CD8-positive, alpha-beta memory T cell (primary cell): ENCODE data around the gene DLG1. TPM values are rescaled to one million over a fixed set of nuclear protein-coding genes. Genes with fewer than 3 reads are reported as not detected.
A peak's percentile ranks its signal among the peaks of the same experiment; 100 is the strongest.

Experiments
- CTCF ChIA-PET: fragments of 350-600 bp; sonication (Branson Sonifier 250); formaldehyde crosslinking; loops from one replicate; lab custom pipeline; 2021; ENCODE audit warnings: antibody characterized with exemption; lab: Charles Lee
- POLR2A ChIA-PET: fragments of 350-600 bp; sonication (Branson Sonifier 250); formaldehyde crosslinking; loops from one replicate; lab custom pipeline; 2021; ENCODE audit warnings: antibody characterized with exemption; lab: Charles Lee
- DNase-seq, 5 donors: peaks; one replicate each; pipeline versions ENCODE4 v3.0.0 to v3.0.0-alpha.2; 2020 to 2022; ENCODE audit warnings: mixed read lengths in 1 of 5
- H3K27ac ChIP-seq: one replicate; pipeline ENCODE4 v1.7.0; 2013; ENCODE audit warnings: low read depth, mild to moderate bottlenecking, low read length, moderate library complexity
- H3K27me3 ChIP-seq: 2 replicates; pipeline ENCODE4 v1.7.0; 2013; ENCODE audit warnings: low read length, mild to moderate bottlenecking; ENCODE audit not compliant: insufficient read depth, poor library complexity, severe bottlenecking
- H3K36me3 ChIP-seq: 2 replicates; pipeline ENCODE4 v1.7.0; 2013; ENCODE audit warnings: mild to moderate bottlenecking, low read length, moderate library complexity; ENCODE audit not compliant: insufficient read depth
- H3K4me1 ChIP-seq: 2 replicates; pipeline ENCODE4 v1.7.0; 2013; ENCODE audit warnings: mild to moderate bottlenecking, low read length, moderate library complexity; ENCODE audit not compliant: insufficient read depth
- H3K4me3 ChIP-seq: 2 replicates; pipeline ENCODE4 v1.7.0; 2013; ENCODE audit warnings: mild to moderate bottlenecking, low read length
- H3K9me3 ChIP-seq: 2 replicates; pipeline ENCODE4 v1.7.0; 2013; ENCODE audit warnings: mild to moderate bottlenecking, low read length
- H3K27ac Mint-ChIP-seq, 8 donors: one replicate each; pipeline ENCODE4 v1.8.0; 2020 to 2021; ENCODE audit warnings: mixed read lengths in 8 of 8, mild to moderate bottlenecking in 6 of 8, inconsistent platforms in 3 of 8, moderate library complexity in 3 of 8
- H3K27me3 Mint-ChIP-seq, 2 donors: one replicate each; pipeline ENCODE4 v1.8.0; 2020 to 2021; ENCODE audit warnings: mixed read lengths in 2 of 2, mild to moderate bottlenecking in 1 of 2, moderate library complexity in 1 of 2
- H3K36me3 Mint-ChIP-seq, 3 donors: one replicate each; pipeline ENCODE4 v1.8.0; 2020 to 2021; ENCODE audit warnings: mixed read lengths in 3 of 3, inconsistent platforms in 1 of 3, mild to moderate bottlenecking in 1 of 3
- H3K4me1 Mint-ChIP-seq, 3 donors: one replicate each; pipeline ENCODE4 v1.8.0; 2020 to 2021; ENCODE audit warnings: mixed read lengths in 3 of 3, inconsistent platforms in 1 of 3, mild to moderate bottlenecking in 1 of 3
- H3K4me3 Mint-ChIP-seq, 7 donors: one replicate each; pipeline ENCODE4 v1.8.0; 2020 to 2021; ENCODE audit warnings: mixed read lengths in 7 of 7, mild to moderate bottlenecking in 6 of 7, moderate library complexity in 4 of 7, inconsistent platforms in 2 of 7
- H3K9me3 Mint-ChIP-seq, 5 donors: one replicate each; pipeline ENCODE4 v1.8.0; 2020 to 2022; ENCODE audit warnings: mixed read lengths in 5 of 5, mild to moderate bottlenecking in 3 of 5, moderate library complexity in 2 of 5, inconsistent platforms in 1 of 5
- polyA plus RNA-seq: library from polyadenylated mRNA; unstranded; fragments of 300-500 nt; fragmentation: Illumina TruSeq; gene quantifications from one replicate; pipeline ENCODE4 v1.2.3, GENCODE V29; 2021
- total RNA-seq, 2 experiments: library from RNA; stranded (reverse); gene quantifications; one replicate each; pipeline ENCODE4 v1.2.3, GENCODE V29; 2021

Gene DLG1
- total and polyA plus RNA-seq, 3 experiments from 2014 or later = 30.5 to 51.2 (median 49.2) TPM

- Histone ChIP-seq H3K36me3 (no peaks in the 10 kb centered on the region), H3K4me1 (peaks cover 7% of the 10 kb centered on the region), H3K27ac (no peak overlapping the region), H3K4me3 (no peak overlapping the region), H3K27me3 (no peaks in the 10 kb centered on the region), H3K9me3 (peaks cover 14% of the 10 kb centered on the region)
- no peaks in the 10 kb centered on the region for H3K27me3 Mint-ChIP-seq
- POLR2A ChIA-PET = no interaction called here
- CTCF ChIA-PET = no interaction called here
- H3K9me3 Mint-ChIP-seq = peaks cover 23 to 41% (median 28%) of the 10 kb centered on the region in 5 donors
- no peak overlapping the region for H3K4me3 Mint-ChIP-seq
- H3K27ac Mint-ChIP-seq = peak overlapping the region in 1 of 8 donors; percentile 4
- no peak for DNase-seq
- peaks cover 19 to 73% (median 46%) of the 10 kb centered on the region in 3 donors for H3K36me3 Mint-ChIP-seq
- peaks cover 56 to 78% (median 67%) of the 10 kb centered on the region in 3 donors for H3K4me1 Mint-ChIP-seq
These were observed 59.6 kb downstream of the DLG1 start for GRCh38 chr3:197238842-197239241.

GRCh38 chr3:197237897-197238296 is 60.5 kb downstream of the DLG1 start:
- Mint-ChIP-seq H3K4me3 (no peak overlapping the region), H3K4me1 (peaks cover 58 to 80% (median 70%) of the 10 kb centered on the region in 3 donors), H3K27ac (no peak overlapping the region), H3K9me3 (peaks cover 14 to 32% (median 20%) of the 10 kb centered on the region in 5 donors), H3K36me3 (peaks cover 17 to 63% (median 38%) of the 10 kb centered on the region in 3 donors), H3K27me3 (no peaks in the 10 kb centered on the region)
- DNase-seq = no peak
- Histone ChIP-seq H3K27ac (no peak overlapping the region), H3K27me3 (no peaks in the 10 kb centered on the region), H3K4me1 (peaks cover 7% of the 10 kb centered on the region), H3K9me3 (peaks cover 6% of the 10 kb centered on the region), H3K36me3 (no peaks in the 10 kb centered on the region), H3K4me3 (no peak overlapping the region)
- POLR2A ChIA-PET = no interaction called here
- CTCF ChIA-PET = no interaction called here

- Histone ChIP-seq H3K27ac (no peak overlapping the region), H3K9me3 (no peaks in the 10 kb centered on the region), H3K27me3 (no peaks in the 10 kb centered on the region), H3K4me1 (peaks cover 7% of the 10 kb centered on the region), H3K36me3 (no peaks in the 10 kb centered on the region), H3K4me3 (no peak overlapping the region)
- H3K27ac Mint-ChIP-seq = no peak overlapping the region
- ChIA-PET POLR2A (no interaction called here), CTCF (interaction anchor here (1.5 kb wide), 1 partner anchor 15 kb away, joined by 3 read pairs; no protein-coding TSS in a partner anchor)
- H3K36me3 Mint-ChIP-seq = peaks cover 15 to 49% (median 30%) of the 10 kb centered on the region in 3 donors
- H3K27me3 Mint-ChIP-seq = no peaks in the 10 kb centered on the region
- no peak for DNase-seq
- H3K4me1 Mint-ChIP-seq = peaks cover 59 to 79% (median 79%) of the 10 kb centered on the region in 3 donors
- H3K4me3 Mint-ChIP-seq = no peak overlapping the region
- peaks cover 0 to 18% (median 10%) of the 10 kb centered on the region in 5 donors for H3K9me3 Mint-ChIP-seq
These were observed 62.0 kb downstream of the DLG1 start for GRCh38 chr3:197236362-197236761.

GRCh38 chr3:197234947-197235914 is 63.2 kb downstream of the DLG1 start:
- Mint-ChIP-seq H3K27me3 (no peaks in the 10 kb centered on the region), H3K4me1 (peaks cover 53 to 77% (median 75%) of the 10 kb centered on the region in 3 donors), H3K36me3 (peaks cover 15 to 38% (median 29%) of the 10 kb centered on the region in 3 donors), H3K9me3 (peaks cover 0 to 7% (median 2%) of the 10 kb centered on the region in 5 donors), H3K4me3 (peak overlapping the region in 1 of 7 donors; percentile 10), H3K27ac (no peak overlapping the region)
- Histone ChIP-seq H3K27me3 (no peaks in the 10 kb centered on the region), H3K9me3 (no peaks in the 10 kb centered on the region), H3K27ac (no peak overlapping the region), H3K4me1 (peaks cover 7% of the 10 kb centered on the region), H3K4me3 (no peak overlapping the region), H3K36me3 (no peaks in the 10 kb centered on the region)
- ChIA-PET CTCF (interaction anchor here (1.5 kb wide), 1 partner anchor 16 kb away, joined by 3 read pairs; no protein-coding TSS in a partner anchor), POLR2A (no interaction called here)
- DNase-seq = no peak

- Histone ChIP-seq H3K36me3 (no peaks in the 10 kb centered on the region), H3K9me3 (no peaks in the 10 kb centered on the region), H3K4me3 (no peak overlapping the region), H3K27ac (no peak overlapping the region), H3K27me3 (no peaks in the 10 kb centered on the region), H3K4me1 (no peaks in the 10 kb centered on the region)
- Mint-ChIP-seq H3K4me3 (no peak overlapping the region), H3K27me3 (no peaks in the 10 kb centered on the region), H3K36me3 (peaks cover 14 to 26% (median 19%) of the 10 kb centered on the region in 3 donors), H3K27ac (no peak overlapping the region), H3K9me3 (peaks cover 0 to 3% (median 2%) of the 10 kb centered on the region in 5 donors), H3K4me1 (peaks cover 42 to 73% (median 66%) of the 10 kb centered on the region in 3 donors)
- POLR2A ChIA-PET = no interaction called here
- CTCF ChIA-PET = no interaction called here
- DNase-seq = no peak
These were observed 67.1 kb downstream of the DLG1 start for GRCh38 chr3:197231321-197231720.

- CTCF ChIA-PET = no interaction called here
- H3K27me3 ChIP-seq = no peaks in the 10 kb centered on the region
- H3K27ac ChIP-seq = no peak overlapping the region
- no peak overlapping the region for H3K27ac Mint-ChIP-seq
- no peaks in the 10 kb centered on the region for H3K27me3 Mint-ChIP-seq
- no peak overlapping the region for H3K4me3 ChIP-seq
- no peaks in the 10 kb centered on the region for H3K4me1 ChIP-seq
- no peaks in the 10 kb centered on the region for H3K36me3 ChIP-seq
- POLR2A ChIA-PET = interaction anchor here (0.6 kb wide), 1 partner anchor 847 kb away, joined by 3 read pairs; no protein-coding TSS in a partner anchor
- H3K9me3 ChIP-seq = no peaks in the 10 kb centered on the region
- H3K4me3 Mint-ChIP-seq = no peak overlapping the region
- no peak for DNase-seq
- peaks cover 5 to 11% (median 8%) of the 10 kb centered on the region in 3 donors for H3K36me3 Mint-ChIP-seq
- peaks cover 43 to 72% (median 64%) of the 10 kb centered on the region in 3 donors for H3K4me1 Mint-ChIP-seq
- H3K9me3 Mint-ChIP-seq = no peaks in the 10 kb centered on the region
These were observed 68.6 kb downstream of the DLG1 start for GRCh38 chr3:197229836-197230235.

- Mint-ChIP-seq H3K4me3 (no peak overlapping the region), H3K4me1 (peaks cover 39 to 69% (median 58%) of the 10 kb centered on the region in 3 donors), H3K36me3 (peaks cover 0 to 7% (median 2%) of the 10 kb centered on the region in 3 donors), H3K9me3 (no peaks in the 10 kb centered on the region), H3K27ac (no peak overlapping the region), H3K27me3 (no peaks in the 10 kb centered on the region)
- no peaks in the 10 kb centered on the region for H3K27me3 ChIP-seq
- ChIA-PET POLR2A (interaction anchor here (0.6 kb wide), 2 partner anchors 271 to 846 kb away, joined by 3 read pairs; no protein-coding TSS in a partner anchor), CTCF (no interaction called here)
- no peak for DNase-seq
- no peaks in the 10 kb centered on the region for H3K4me1 ChIP-seq
- H3K4me3 ChIP-seq = no peak overlapping the region
- H3K27ac ChIP-seq = no peak overlapping the region
- H3K9me3 ChIP-seq = no peaks in the 10 kb centered on the region
- no peaks in the 10 kb centered on the region for H3K36me3 ChIP-seq
These were observed 69.2 kb downstream of the DLG1 start for GRCh38 chr3:197229178-197229577.
